ENCODE results near the gene TOMM20.

The TOMM20 gene

GRCh38 chr1:235112297-235113182 is 16.1 kb downstream of the TOMM20 start:
- no peaks in the 10 kb centered on the region for H3K27me3 ChIP-seq
- H3K36me3 ChIP-seq: peaks cover 67 to 100% (median 80%) of the 10 kb centered on the region in 3 donors
- no peak overlapping the region for H3K4me3 ChIP-seq
- DNase-seq: no peak
- no peaks in the 10 kb centered on the region for H3K9me3 ChIP-seq
- H3K4me1 ChIP-seq: no peaks in the 10 kb centered on the region
- TF ChIP-seq CTCF (IDR thresholded peaks at IDR 0.05): no peak
- intact Hi-C loops (cut with DNase I; ENCODE audit: low total_unique reads): no loop called here
- no peak overlapping the region for H3K27ac ChIP-seq

GRCh38 chr1:235111107-235111506 is 17.5 kb downstream of the TOMM20 start:
- DNase-seq: no peak
- H3K9me3 ChIP-seq: no peaks in the 10 kb centered on the region
- H3K27ac ChIP-seq: no peak overlapping the region
- no peaks in the 10 kb centered on the region for H3K27me3 ChIP-seq
- peaks cover 56 to 92% (median 71%) of the 10 kb centered on the region in 3 donors for H3K36me3 ChIP-seq
- H3K4me3 ChIP-seq: no peak overlapping the region
- TF ChIP-seq CTCF (IDR thresholded peaks at IDR 0.05): no peak
- H3K4me1 ChIP-seq: no peaks in the 10 kb centered on the region
- intact Hi-C loops (cut with DNase I; ENCODE audit: low total_unique reads): no loop called here

- DNase-seq: no peak
- Histone ChIP-seq H3K27ac (no peak overlapping the region), H3K9me3 (no peaks in the 10 kb centered on the region), H3K27me3 (no peaks in the 10 kb centered on the region), H3K4me1 (peaks cover 0 to 12% (median 0%) of the 10 kb centered on the region in 4 donors), H3K4me3 (no peak overlapping the region), H3K36me3 (peaks cover 47 to 70% (median 49%) of the 10 kb centered on the region in 3 donors)
- no peak for TF ChIP-seq CTCF (IDR thresholded peaks at IDR 0.05)
- intact Hi-C loops (cut with DNase I; ENCODE audit: low total_unique reads): no loop called here
Observed at GRCh38 chr1:235108876-235109275, 19.8 kb downstream of the TOMM20 start.

GRCh38 chr1:235108185-235108593 is 20.4 kb downstream of the TOMM20 start:
- no peak for DNase-seq
- H3K4me1 ChIP-seq: peaks cover 0 to 15% (median 0%) of the 10 kb centered on the region in 4 donors
- no peak for TF ChIP-seq CTCF (IDR thresholded peaks at IDR 0.05)
- H3K27me3 ChIP-seq: no peaks in the 10 kb centered on the region
- intact Hi-C loops (cut with DNase I; ENCODE audit: low total_unique reads): no loop called here
- no peaks in the 10 kb centered on the region for H3K9me3 ChIP-seq
- H3K27ac ChIP-seq: no peak overlapping the region
- H3K36me3 ChIP-seq: peaks cover 42 to 63% (median 42%) of the 10 kb centered on the region in 3 donors
- no peak overlapping the region for H3K4me3 ChIP-seq

- peaks cover 36 to 57% (median 36%) of the 10 kb centered on the region in 3 donors for H3K36me3 ChIP-seq
- H3K27me3 ChIP-seq: no peaks in the 10 kb centered on the region
- H3K4me1 ChIP-seq: peaks cover 0 to 15% (median 0%) of the 10 kb centered on the region in 4 donors
- no peak for TF ChIP-seq CTCF (IDR thresholded peaks at IDR 0.05)
- DNase-seq: no peak
- no peak overlapping the region for H3K27ac ChIP-seq
- intact Hi-C loops (cut with DNase I; ENCODE audit: low total_unique reads): no loop called here
- H3K4me3 ChIP-seq: no peak overlapping the region
- H3K9me3 ChIP-seq: no peaks in the 10 kb centered on the region
Observed at GRCh38 chr1:235107368-235108184, 21.1 kb downstream of the TOMM20 start.
